Measurements from ENCODE around the gene PNPLA1.

- TF ChIP-seq ZFP3 (CRISPR knock-in tag; IDR thresholded peaks at IDR 0.05) (no peak), POU6F1 (CRISPR knock-in tag; IDR thresholded peaks at IDR 0.05; ENCODE audit: borderline replicate concordance, low read depth) (no peak), ZNF8 (CRISPR knock-in tag; IDR thresholded peaks at IDR 0.05) (no peak), BACH2 (CRISPR knock-in tag; IDR thresholded peaks at IDR 0.05; ENCODE audit: borderline replicate concordance) (no peak), RARB (CRISPR knock-in tag; IDR thresholded peaks at IDR 0.05) (no peak), OSR1 (CRISPR knock-in tag; IDR thresholded peaks at IDR 0.05) (no peak), GLIS3 (CRISPR knock-in tag; IDR thresholded peaks at IDR 0.05) (no peak), CREB5 (CRISPR knock-in tag; IDR thresholded peaks at IDR 0.05; ENCODE audit: low read depth) (no peak)
Observed at GRCh38 chr6:36263390-36264000, 6.4 kb upstream of the PNPLA1 start.
